Smooth muscle cell (in vitro differentiated cells): ENCODE results near the gene SLC13A5. TPM values are rescaled to one million over a fixed set of nuclear protein-coding genes. Genes with fewer than 3 reads are reported as not detected.

Experiments used
- DNase-seq: peaks from one replicate; lab custom pipeline; 2025; ENCODE audit not compliant: unreplicated experiment; lab: John Stamatoyannopoulos, UW
- H2AFZ ChIP-seq: fragments of 200-600 bp; sonication (generic); 2 replicates; pipeline ENCODE4 v1.6.0; 2016; ENCODE audit warnings: antibody characterized with exemption, low read depth, mild to moderate bottlenecking
- H3F3A ChIP-seq: fragments of 200-600 bp; sonication (generic); 2 replicates; pipeline ENCODE4 v1.6.0; 2017; ENCODE audit warnings: antibody characterized with exemption, low read depth
- H3K27ac ChIP-seq: fragments of 200-600 bp; sonication (generic); 2 replicates; pipeline ENCODE4 v1.5.1; 2016; ENCODE audit warnings: low read depth, mild to moderate bottlenecking
- H3K27me3 ChIP-seq: fragments of 200-600 bp; sonication (generic); 2 replicates; pipeline ENCODE4 v1.6.1; 2016; ENCODE audit warnings: low read depth, mild to moderate bottlenecking
- H3K36me3 ChIP-seq: fragments of 200-600 bp; sonication (generic); 2 replicates; pipeline ENCODE4 v1.5.1; 2016; ENCODE audit warnings: low read depth
- H3K4me1 ChIP-seq: fragments of 200-600 bp; sonication (generic); 2 replicates; pipeline ENCODE4 v1.5.1; 2016; ENCODE audit warnings: low read depth
- H3K4me2 ChIP-seq: fragments of 200-600 bp; sonication (generic); 2 replicates; pipeline ENCODE4 v1.6.0; 2016; ENCODE audit warnings: mild to moderate bottlenecking
- H3K4me3 ChIP-seq: fragments of 200-600 bp; sonication (generic); 2 replicates; pipeline ENCODE4 v1.5.1; 2016; ENCODE audit warnings: mild to moderate bottlenecking
- H3K79me2 ChIP-seq: fragments of 200-600 bp; sonication (generic); 2 replicates; pipeline ENCODE4 v1.6.0; 2016; ENCODE audit warnings: low read depth, mild to moderate bottlenecking
- H3K9ac ChIP-seq: fragments of 200-600 bp; sonication (generic); 2 replicates; pipeline ENCODE4 v1.6.0; 2016; ENCODE audit warnings: low read depth
- H3K9me3 ChIP-seq: fragments of 200-600 bp; sonication (generic); replicated peaks from 2 replicates; pipeline ENCODE4 v1.5.1; 2016; ENCODE audit warnings: low read depth
- H4K20me1 ChIP-seq: fragments of 200-600 bp; sonication (generic); 2 replicates; pipeline ENCODE4 v1.6.0; 2016; ENCODE audit warnings: low read depth
- CTCF ChIP-seq: fragments of 200-600 bp; sonication (generic); IDR thresholded peaks from 2 replicates; pipeline ENCODE4 v1.5.1; 2017; ENCODE audit warnings: borderline replicate concordance, mild to moderate bottlenecking, antibody characterized with exemption; ENCODE audit not compliant: insufficient read depth, poor library complexity, severe bottlenecking
- WGBS: methylation state at CpG from one replicate; pipeline ENCODE4 v1.1.7; 2016; ENCODE audit warnings: low lambda C conversion rate; 5-methylcytosine and 5-hydroxymethylcytosine counted together
- polyA plus RNA-seq: library from polyadenylated mRNA; unstranded; fragments of >200 nt; fragmentation: Nextera tagmentation; extraction: Ambion mirVana; gene quantifications from 2 replicates; pipeline ENCODE4 v1.2.1, GENCODE V29; 2016
- total RNA-seq: library from RNA; depleted of rRNA; stranded (reverse); fragments of >200 nt; gene quantifications from 2 replicates; pipeline ENCODE4 v1.2.3, GENCODE V29; 2014

SLC13A5 gene
- total and polyA plus RNA-seq, 2 experiments from 2014 or later, result 2.3 TPM; not detected in 1

GRCh38 chr17:6638046-6638908 lies 74.9 kb downstream of the SLC13A5 start:
- Histone ChIP-seq H3K27ac (no peak overlapping the region), H3K9ac (no peak overlapping the region), H3K4me3 (no peak overlapping the region), H3K27me3 (no peaks in the 10 kb centered on the region), H3K36me3 (peaks cover 15% of the 10 kb centered on the region), H3F3A (peaks cover 6% of the 10 kb centered on the region), H3K9me3 (no peaks in the 10 kb centered on the region), H2AFZ (no peak overlapping the region), H3K79me2 (peaks cover 45% of the 10 kb centered on the region), H3K4me1 (peaks cover 11% of the 10 kb centered on the region), H3K4me2 (peak overlapping the region; percentile 90), H4K20me1 (peaks cover 27% of the 10 kb centered on the region)
- no peak for DNase-seq
- TF ChIP-seq CTCF, result no peak
- WGBS, result 94% methylated on average over 23 of the region's 24 CpGs

- H3K27ac ChIP-seq, result no peak overlapping the region
- peaks cover 11% of the 10 kb centered on the region for H3K4me1 ChIP-seq
- no peak for DNase-seq
- no peak overlapping the region for H3K4me2 ChIP-seq
- no peak overlapping the region for H2AFZ ChIP-seq
- no peaks in the 10 kb centered on the region for H3K27me3 ChIP-seq
- no peaks in the 10 kb centered on the region for H3K9me3 ChIP-seq
- TF ChIP-seq CTCF, result no peak
- H3K36me3 ChIP-seq, result peaks cover 20% of the 10 kb centered on the region
- no peak overlapping the region for H3K9ac ChIP-seq
- peaks cover 4% of the 10 kb centered on the region for H3F3A ChIP-seq
- no peak overlapping the region for H3K4me3 ChIP-seq
- WGBS, result 94% methylated on average over 6 of the region's 6 CpGs
- H4K20me1 ChIP-seq, result peaks cover 24% of the 10 kb centered on the region
- peaks cover 42% of the 10 kb centered on the region for H3K79me2 ChIP-seq
These were observed 75.7 kb downstream of the SLC13A5 start for GRCh38 chr17:6637458-6637840.

- H3K27ac ChIP-seq, result no peak overlapping the region
- H3K79me2 ChIP-seq, result peaks cover 38% of the 10 kb centered on the region
- H3K9me3 ChIP-seq, result no peaks in the 10 kb centered on the region
- no peak for TF ChIP-seq CTCF
- no peak overlapping the region for H3K4me2 ChIP-seq
- WGBS, result 95% methylated on average over 15 of the region's 17 CpGs
- peaks cover 24% of the 10 kb centered on the region for H4K20me1 ChIP-seq
- no peak for DNase-seq
- peaks cover 5% of the 10 kb centered on the region for H3K4me1 ChIP-seq
- peaks cover 22% of the 10 kb centered on the region for H3K36me3 ChIP-seq
- H3K27me3 ChIP-seq, result no peaks in the 10 kb centered on the region
- H3F3A ChIP-seq, result no peaks in the 10 kb centered on the region
- no peak overlapping the region for H3K4me3 ChIP-seq
- no peak overlapping the region for H2AFZ ChIP-seq
- no peak overlapping the region for H3K9ac ChIP-seq
These were observed 76.3 kb downstream of the SLC13A5 start for GRCh38 chr17:6636616-6637457.
